Tibial nerve (tissue), 4 donors: Measurements from ENCODE around the gene ARAP1. TPM values are rescaled to one million over a fixed set of nuclear protein-coding genes. Genes with fewer than 3 reads are reported as not detected.
A peak's percentile ranks its signal among the peaks of the same experiment; 100 is the strongest.

Experiments used
- DNase-seq, 2 donors: peaks; one replicate each; pipeline ENCODE4 v3.0.0-alpha.2; 2019; ENCODE audit warnings: low spot score in 2 of 2
- H3K27ac ChIP-seq, 4 donors: fragments of 200-600 bp; sonication (generic) in 3 of 4; one replicate each; pipeline ENCODE4 v1.5.1; 2017 to 2019; ENCODE audit warnings: mild to moderate bottlenecking in 1 of 4
- H3K27me3 ChIP-seq, 2 donors: fragments of 200-600 bp; sonication (generic) in 1 of 2; one replicate each; pipeline versions ENCODE4 v1.5.1 to v1.6.0; 2017 to 2019
- H3K36me3 ChIP-seq, 3 donors: fragments of 200-600 bp; sonication (generic); one replicate each; pipeline ENCODE4 v1.5.1; 2018 to 2019
- H3K4me1 ChIP-seq, 4 donors: fragments of 200-600 bp; sonication (generic) in 3 of 4; one replicate each; pipeline ENCODE4 v1.5.1; 2017 to 2019
- H3K4me3 ChIP-seq, 4 donors: fragments of 200-600 bp; sonication (generic) in 3 of 4; one replicate each; pipeline ENCODE4 v1.5.1; 2017 to 2019; ENCODE audit warnings: mild to moderate bottlenecking in 1 of 4, moderate library complexity in 1 of 4
- H3K9me3 ChIP-seq, 4 donors: fragments of 200-600 bp; sonication (generic) in 3 of 4; one replicate each; pipeline ENCODE4 v1.5.1; 2017 to 2019
- EP300 ChIP-seq, 2 donors: sonication (generic); formaldehyde crosslinking; IDR thresholded peaks; one replicate each; pipeline ENCODE4 v1.6.1; 2017; ENCODE audit warnings: antibody characterized with exemption in 2 of 2, mild to moderate bottlenecking in 1 of 2
- POLR2A ChIP-seq, 2 donors: fragments of 450-650 bp; IDR thresholded peaks; one replicate each; pipeline ENCODE4 v1.6.1; 2017; ENCODE audit warnings: antibody characterized with exemption in 2 of 2, mild to moderate bottlenecking in 2 of 2, moderate library complexity in 2 of 2
- WGBS, 2 donors: methylation state at CpG; one replicate each; pipeline ENCODE4 v1.1.5; 2018; 5-methylcytosine and 5-hydroxymethylcytosine counted together
- total RNA-seq, 4 donors: library from RNA; depleted of rRNA; stranded (reverse); fragments of >200 nt; gene quantifications; one replicate each; pipeline ENCODE4 v1.1.0, GENCODE V29; 2016
- TF ChIP-seq, protein P1 (sequence below), 5 experiments: fragments of 200-600 bp in 3 of 5; fragments of 450-650 bp in 2 of 5; sonication (generic) in 3 of 5; IDR thresholded peaks; one replicate each; pipeline ENCODE4 v1.5.1; 2016 to 2019; ENCODE audit warnings: antibody characterized with exemption in 5 of 5, mild to moderate bottlenecking in 3 of 5, moderate library complexity in 2 of 5

ARAP1 gene
- total RNA-seq, 4 donors from 2014 or later, result 104 to 151 (median 149) TPM

GRCh38 chr11:72762641-72763304 lies 10.6 kb upstream of the ARAP1 start:
- Histone ChIP-seq H3K36me3 (peaks cover 0 to 9% (median 0%) of the 10 kb centered on the region in 3 donors), H3K9me3 (no peaks in the 10 kb centered on the region), H3K27ac (no peak overlapping the region), H3K27me3 (no peaks in the 10 kb centered on the region), H3K4me1 (peaks cover 0 to 8% (median 0%) of the 10 kb centered on the region in 4 donors), H3K4me3 (no peak overlapping the region)
- TF ChIP-seq POLR2A (IDR thresholded peaks at IDR 0.05) (no peak), EP300 (IDR thresholded peaks at IDR 0.05) (no peak)
- TF ChIP-seq, protein P1, sequence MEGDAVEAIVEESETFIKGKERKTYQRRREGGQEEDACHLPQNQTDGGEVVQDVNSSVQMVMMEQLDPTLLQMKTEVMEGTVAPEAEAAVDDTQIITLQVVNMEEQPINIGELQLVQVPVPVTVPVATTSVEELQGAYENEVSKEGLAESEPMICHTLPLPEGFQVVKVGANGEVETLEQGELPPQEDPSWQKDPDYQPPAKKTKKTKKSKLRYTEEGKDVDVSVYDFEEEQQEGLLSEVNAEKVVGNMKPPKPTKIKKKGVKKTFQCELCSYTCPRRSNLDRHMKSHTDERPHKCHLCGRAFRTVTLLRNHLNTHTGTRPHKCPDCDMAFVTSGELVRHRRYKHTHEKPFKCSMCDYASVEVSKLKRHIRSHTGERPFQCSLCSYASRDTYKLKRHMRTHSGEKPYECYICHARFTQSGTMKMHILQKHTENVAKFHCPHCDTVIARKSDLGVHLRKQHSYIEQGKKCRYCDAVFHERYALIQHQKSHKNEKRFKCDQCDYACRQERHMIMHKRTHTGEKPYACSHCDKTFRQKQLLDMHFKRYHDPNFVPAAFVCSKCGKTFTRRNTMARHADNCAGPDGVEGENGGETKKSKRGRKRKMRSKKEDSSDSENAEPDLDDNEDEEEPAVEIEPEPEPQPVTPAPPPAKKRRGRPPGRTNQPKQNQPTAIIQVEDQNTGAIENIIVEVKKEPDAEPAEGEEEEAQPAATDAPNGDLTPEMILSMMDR (IDR thresholded peaks at IDR 0.05), result no peak
- WGBS, 2 donors, result 82 to 85% methylated on average over 5 of the region's 5 CpGs
- no peak for DNase-seq

- Histone ChIP-seq H3K9me3 (no peaks in the 10 kb centered on the region), H3K4me3 (no peak overlapping the region), H3K27me3 (no peaks in the 10 kb centered on the region), H3K27ac (no peak overlapping the region), H3K4me1 (peaks cover 0 to 8% (median 0%) of the 10 kb centered on the region in 4 donors), H3K36me3 (peaks cover 0 to 27% (median 0%) of the 10 kb centered on the region in 3 donors)
- no peak for DNase-seq
- TF ChIP-seq EP300 (IDR thresholded peaks at IDR 0.05), result no peak
- TF ChIP-seq, protein P1 (IDR thresholded peaks at IDR 0.05), result no peak
- TF ChIP-seq POLR2A (IDR thresholded peaks at IDR 0.05), result no peak
- 84 to 86% methylated on average over 8 of the region's 8 CpGs for WGBS, 2 donors
Observed at GRCh38 chr11:72760539-72761405, 8.6 kb upstream of the ARAP1 start.

DNA sequence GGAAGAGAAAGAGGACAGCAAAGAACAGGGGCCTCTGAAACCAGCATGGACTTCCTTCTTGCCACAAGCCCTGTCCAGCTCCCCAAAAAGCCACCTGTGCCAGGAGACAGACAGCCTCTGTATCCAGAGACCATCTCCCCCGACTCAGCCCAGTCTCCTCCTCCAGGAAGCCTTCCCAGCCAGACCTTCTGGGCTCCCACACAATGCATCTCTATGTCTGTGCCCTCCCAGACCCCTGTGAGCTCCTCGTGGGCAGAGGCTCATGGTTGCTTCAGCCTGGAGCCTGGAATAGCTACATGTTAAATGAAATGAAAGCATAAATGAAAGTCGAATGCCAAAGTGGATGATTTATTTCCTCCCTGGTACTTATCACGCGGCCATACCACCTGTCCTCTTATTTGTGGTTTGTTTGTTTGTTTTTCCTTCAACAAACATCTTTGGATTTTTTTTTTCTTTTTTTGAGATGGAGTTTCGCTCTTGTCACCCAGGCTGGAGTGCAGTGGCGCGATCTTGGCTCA lies 7.3 kb upstream of the ARAP1 start:
- WGBS, 2 donors, result 58 to 64% methylated on average over 8 of the region's 8 CpGs
- Histone ChIP-seq H3K9me3 (no peaks in the 10 kb centered on the region), H3K4me3 (no peak overlapping the region), H3K4me1 (peaks cover 0 to 8% (median 0%) of the 10 kb centered on the region in 4 donors), H3K27me3 (no peaks in the 10 kb centered on the region), H3K36me3 (peaks cover 0 to 35% (median 0%) of the 10 kb centered on the region in 3 donors), H3K27ac (peak overlapping the region in 2 of 4 donors; percentile 32 to 46)
- no peak for DNase-seq
- TF ChIP-seq EP300 (IDR thresholded peaks at IDR 0.05) (no peak), POLR2A (IDR thresholded peaks at IDR 0.05) (no peak)
- TF ChIP-seq, protein P1 (IDR thresholded peaks at IDR 0.05), result no peak

DNA sequence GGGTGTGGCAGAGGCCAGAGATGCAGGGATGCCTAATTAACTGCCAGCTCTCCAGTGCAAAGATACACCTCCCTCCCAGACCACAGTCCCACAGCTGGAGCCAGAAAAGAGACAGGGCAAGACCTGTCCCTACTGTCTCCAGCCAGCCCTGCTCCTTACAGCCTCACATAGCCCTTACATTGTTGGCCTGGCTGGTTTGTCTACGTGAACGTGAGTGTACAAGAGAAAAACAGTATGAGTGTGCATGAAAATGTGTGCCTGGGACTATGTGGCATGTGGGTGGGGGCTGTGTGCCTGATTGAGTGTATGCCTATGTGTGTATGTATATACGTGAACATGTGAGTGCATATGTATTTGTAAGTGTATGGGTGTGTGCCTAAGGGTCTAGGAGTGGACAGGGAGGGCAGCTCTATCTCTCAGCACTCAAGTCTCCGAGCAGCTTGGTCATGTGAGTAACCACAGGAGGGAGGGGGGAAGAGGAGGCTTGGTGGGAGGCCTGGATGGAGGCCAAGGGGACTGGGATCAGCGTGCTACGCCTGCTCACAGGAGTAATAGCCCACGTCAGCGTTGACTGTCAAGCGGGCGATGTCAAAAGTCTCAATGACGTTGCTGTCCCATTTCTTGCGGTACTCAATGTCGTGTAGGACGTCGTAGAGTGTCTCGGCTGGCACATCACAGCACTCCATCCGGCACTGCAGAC lies 6.6 kb upstream of the ARAP1 start:
- peaks cover 0 to 8% (median 0%) of the 10 kb centered on the region in 4 donors for H3K4me1 ChIP-seq
- peak overlapping the region in 2 of 4 donors; percentile 32 to 46 for H3K27ac ChIP-seq
- H3K36me3 ChIP-seq, result peaks cover 0 to 33% (median 0%) of the 10 kb centered on the region in 3 donors
- WGBS, 2 donors, result 32 to 45% methylated on average over 17 of the region's 17 CpGs
- H3K27me3 ChIP-seq, result no peaks in the 10 kb centered on the region
- no peaks in the 10 kb centered on the region for H3K9me3 ChIP-seq
- TF ChIP-seq EP300 (IDR thresholded peaks at IDR 0.05) (peak in 1 of 2 donors; percentile 15), POLR2A (IDR thresholded peaks at IDR 0.05) (no peak)
- TF ChIP-seq, protein P1 (IDR thresholded peaks at IDR 0.05), result no peak
- H3K4me3 ChIP-seq, result no peak overlapping the region
- peak in 1 of 2 donors; percentile 31 for DNase-seq
